ENCODE measurements around the gene DENND6B.

- TF ChIP-seq, protein P1, sequence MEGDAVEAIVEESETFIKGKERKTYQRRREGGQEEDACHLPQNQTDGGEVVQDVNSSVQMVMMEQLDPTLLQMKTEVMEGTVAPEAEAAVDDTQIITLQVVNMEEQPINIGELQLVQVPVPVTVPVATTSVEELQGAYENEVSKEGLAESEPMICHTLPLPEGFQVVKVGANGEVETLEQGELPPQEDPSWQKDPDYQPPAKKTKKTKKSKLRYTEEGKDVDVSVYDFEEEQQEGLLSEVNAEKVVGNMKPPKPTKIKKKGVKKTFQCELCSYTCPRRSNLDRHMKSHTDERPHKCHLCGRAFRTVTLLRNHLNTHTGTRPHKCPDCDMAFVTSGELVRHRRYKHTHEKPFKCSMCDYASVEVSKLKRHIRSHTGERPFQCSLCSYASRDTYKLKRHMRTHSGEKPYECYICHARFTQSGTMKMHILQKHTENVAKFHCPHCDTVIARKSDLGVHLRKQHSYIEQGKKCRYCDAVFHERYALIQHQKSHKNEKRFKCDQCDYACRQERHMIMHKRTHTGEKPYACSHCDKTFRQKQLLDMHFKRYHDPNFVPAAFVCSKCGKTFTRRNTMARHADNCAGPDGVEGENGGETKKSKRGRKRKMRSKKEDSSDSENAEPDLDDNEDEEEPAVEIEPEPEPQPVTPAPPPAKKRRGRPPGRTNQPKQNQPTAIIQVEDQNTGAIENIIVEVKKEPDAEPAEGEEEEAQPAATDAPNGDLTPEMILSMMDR (IDR thresholded peaks at IDR 0.05), result no peak
- TF ChIP-seq POLR2A (IDR thresholded peaks at IDR 0.05), result no peak
These were observed 6.7 kb downstream of the DENND6B start for GRCh38 chr22:50320116-50320515.

All from body of pancreas (tissue), 4 donors.